ENCODE measurements around the gene PRKN.

DNA sequence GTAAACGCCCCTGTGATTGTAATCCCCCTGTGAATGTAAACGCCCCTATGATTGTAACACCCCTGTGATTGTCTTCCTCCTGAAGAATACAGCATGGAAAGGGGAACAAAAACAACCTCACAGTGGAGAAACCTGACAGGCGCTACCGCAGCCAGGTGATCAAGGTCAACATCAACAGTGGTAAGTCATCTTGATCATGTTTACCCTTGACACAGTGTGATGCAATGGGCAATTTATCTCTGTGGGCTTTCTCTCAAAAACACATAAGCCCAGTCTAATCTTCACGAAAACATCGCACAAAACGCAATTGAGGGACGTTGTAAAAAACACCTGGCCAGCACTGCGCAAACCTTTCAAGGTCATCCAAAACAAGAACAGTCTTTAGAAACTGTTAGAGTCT lies 277.2 kb downstream of the PRKN start:
- no peak for TF ChIP-seq POLR2A (IDR thresholded peaks at IDR 0.05; ENCODE audit: low read length)
- TF ChIP-seq GATA1 (IDR thresholded peaks at IDR 0.05; ENCODE audit: low read depth, low read length): no peak
